Measurements from ENCODE around the gene BPHL.
A peak's percentile ranks its signal among the peaks of the same experiment; 100 is the strongest.
"Not testable (repeated sequence)": the region's sequence is repeated elsewhere in the genome, so short reads cannot be mapped to it uniquely, and the experiment has no call there.

The BPHL gene

DNA sequence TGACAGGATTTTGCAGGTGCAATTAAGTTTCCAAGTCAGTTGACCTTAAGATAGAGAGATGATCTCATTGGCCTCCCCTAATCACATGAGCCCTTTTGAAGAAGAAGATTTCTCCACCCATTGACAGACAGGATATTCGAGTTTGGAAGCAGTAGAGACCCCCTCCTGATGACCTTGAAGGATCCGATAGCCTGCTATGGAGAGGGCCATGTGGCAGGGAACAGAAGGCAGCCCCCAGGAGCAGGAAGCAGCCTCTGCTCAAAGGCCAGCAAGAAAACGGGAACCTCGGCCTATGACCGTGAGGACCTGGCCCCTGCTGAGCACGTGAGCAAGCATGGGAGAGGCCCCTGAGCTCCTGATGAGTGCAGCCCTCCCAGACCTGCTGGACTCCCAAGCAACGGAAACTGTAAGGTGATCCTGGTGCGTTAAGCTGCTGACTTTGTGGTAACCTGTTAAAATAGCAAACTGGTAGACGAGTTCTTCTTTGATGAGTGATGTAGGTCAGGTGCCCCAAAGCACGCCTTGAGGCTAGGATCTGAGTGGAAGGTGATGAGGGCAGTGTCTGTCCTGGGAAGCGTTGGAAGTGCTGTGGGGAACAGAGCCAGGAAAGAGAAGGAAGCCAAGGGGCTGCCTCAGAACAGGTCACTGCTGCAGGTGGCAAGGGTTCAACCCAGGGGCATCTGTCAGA lies 57.3 kb downstream of the BPHL start:
- DNase-seq, result no peak
- H3K36me3 ChIP-seq, result no peaks in the 10 kb centered on the region
- intact Hi-C loops (cut with DNase I; ENCODE audit: low total_unique reads), result no loop called here
- peaks cover 0 to 4% of the 10 kb centered on the region in 2 donors for H3K27me3 ChIP-seq
- H3K9me3 ChIP-seq, result no peaks in the 10 kb centered on the region
- H3K27ac ChIP-seq, result no peak overlapping the region
- TF ChIP-seq, protein P1, sequence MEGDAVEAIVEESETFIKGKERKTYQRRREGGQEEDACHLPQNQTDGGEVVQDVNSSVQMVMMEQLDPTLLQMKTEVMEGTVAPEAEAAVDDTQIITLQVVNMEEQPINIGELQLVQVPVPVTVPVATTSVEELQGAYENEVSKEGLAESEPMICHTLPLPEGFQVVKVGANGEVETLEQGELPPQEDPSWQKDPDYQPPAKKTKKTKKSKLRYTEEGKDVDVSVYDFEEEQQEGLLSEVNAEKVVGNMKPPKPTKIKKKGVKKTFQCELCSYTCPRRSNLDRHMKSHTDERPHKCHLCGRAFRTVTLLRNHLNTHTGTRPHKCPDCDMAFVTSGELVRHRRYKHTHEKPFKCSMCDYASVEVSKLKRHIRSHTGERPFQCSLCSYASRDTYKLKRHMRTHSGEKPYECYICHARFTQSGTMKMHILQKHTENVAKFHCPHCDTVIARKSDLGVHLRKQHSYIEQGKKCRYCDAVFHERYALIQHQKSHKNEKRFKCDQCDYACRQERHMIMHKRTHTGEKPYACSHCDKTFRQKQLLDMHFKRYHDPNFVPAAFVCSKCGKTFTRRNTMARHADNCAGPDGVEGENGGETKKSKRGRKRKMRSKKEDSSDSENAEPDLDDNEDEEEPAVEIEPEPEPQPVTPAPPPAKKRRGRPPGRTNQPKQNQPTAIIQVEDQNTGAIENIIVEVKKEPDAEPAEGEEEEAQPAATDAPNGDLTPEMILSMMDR (IDR thresholded peaks at IDR 0.05), result no peak
- no peak overlapping the region for H3K4me3 ChIP-seq
- peaks cover 0 to 5% (median 0%) of the 10 kb centered on the region in 4 donors for H3K4me1 ChIP-seq

DNA sequence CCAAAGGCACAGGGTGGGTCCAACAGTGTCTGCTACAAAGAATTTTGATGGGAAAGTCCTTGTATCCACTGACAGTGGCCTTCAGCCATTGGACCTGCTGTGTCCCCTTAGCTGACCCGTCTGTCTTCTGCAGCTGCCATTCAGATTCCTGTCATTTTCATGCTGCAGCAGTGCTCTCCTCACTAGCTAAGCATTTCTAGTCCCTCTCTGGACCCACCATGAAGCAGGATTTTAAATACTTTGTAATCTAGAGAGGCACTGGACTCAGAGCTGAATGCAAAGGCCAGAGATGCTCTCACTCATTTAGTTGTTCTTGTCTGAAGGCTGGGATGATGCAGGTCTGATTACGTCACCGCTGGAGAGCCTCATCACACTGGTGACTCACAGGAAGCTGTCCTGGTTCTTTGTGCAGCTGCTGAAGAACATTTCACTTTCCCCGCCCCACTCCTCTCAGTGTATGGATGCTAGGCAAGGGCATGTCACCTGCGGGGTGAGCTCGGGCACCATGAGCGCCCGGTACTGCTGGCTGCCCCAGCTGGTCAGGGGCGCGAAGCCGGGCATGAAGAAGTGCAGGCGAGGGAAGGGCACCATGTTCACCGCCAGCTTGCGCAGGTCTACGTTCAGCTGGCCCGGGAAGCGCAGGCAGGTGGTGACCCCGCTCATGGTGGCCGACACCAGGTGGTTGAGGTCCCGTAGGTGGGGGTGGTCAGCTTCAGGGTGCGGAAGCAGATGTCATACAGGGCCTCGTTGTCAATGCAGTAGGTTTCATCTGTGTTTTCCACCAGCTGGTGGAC lies 58.2 kb downstream of the BPHL start:
- Histone ChIP-seq H3K27ac (no peak overlapping the region), H3K27me3 (peaks cover 0 to 4% of the 10 kb centered on the region in 2 donors), H3K36me3 (no peaks in the 10 kb centered on the region), H3K4me1 (peaks cover 0 to 2% (median 0%) of the 10 kb centered on the region in 4 donors), H3K9me3 (no peaks in the 10 kb centered on the region), H3K4me3 (no peak overlapping the region)
- intact Hi-C loops (cut with DNase I; ENCODE audit: low total_unique reads), result no loop called here
- DNase-seq, result peak in 1 of 2 donors; percentile 34
- TF ChIP-seq, protein P1 (IDR thresholded peaks at IDR 0.05), result no peak

DNA sequence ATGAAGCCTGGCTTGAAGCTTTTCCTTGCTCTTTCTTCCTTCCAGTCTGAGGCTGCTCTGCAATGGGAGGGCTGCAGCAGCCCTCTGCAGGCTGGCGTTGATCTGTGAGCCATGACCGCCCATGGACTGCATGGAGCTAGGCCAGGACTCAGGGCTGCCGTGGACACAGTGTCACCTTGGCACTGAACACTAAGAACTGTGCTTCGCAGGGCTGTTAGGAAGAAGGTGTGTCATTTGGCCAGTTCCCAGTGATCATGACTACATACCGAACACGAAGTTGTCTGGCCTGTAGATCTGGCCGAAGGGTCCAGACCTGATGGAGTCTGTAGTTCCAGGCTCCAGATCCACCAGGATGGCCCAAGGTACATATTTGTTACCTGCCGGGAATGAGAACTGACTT lies 60.2 kb downstream of the BPHL start:
- H3K4me3 ChIP-seq; H3K36me3 ChIP-seq; H3K9me3 ChIP-seq; H3K4me1 ChIP-seq; H3K27ac ChIP-seq; DNase-seq; intact Hi-C loops (cut with DNase I; ENCODE audit: low total_unique reads); H3K27me3 ChIP-seq: not testable (repeated sequence)

DNA sequence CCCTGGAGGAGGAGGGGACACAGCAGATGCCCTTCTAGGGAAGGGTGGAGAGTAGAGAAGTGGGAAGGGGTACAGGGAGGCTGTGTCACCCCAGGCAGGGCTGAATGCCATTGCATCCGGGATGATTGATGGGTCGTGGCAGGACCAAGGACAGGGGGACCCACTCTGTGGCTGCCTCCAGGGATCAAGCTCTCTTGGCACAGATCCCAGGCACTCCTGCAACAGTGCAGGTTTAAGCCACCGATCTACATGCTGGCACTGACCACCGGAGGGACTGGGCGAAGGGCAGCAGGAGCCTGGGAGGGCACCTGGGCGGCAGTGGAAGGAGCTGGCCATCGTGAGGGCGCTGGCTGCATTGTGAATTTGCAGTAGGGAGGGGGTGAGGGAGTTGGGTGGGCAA lies 61.4 kb downstream of the BPHL start:
- DNase-seq, H3K27ac ChIP-seq: not testable (repeated sequence)

DNA sequence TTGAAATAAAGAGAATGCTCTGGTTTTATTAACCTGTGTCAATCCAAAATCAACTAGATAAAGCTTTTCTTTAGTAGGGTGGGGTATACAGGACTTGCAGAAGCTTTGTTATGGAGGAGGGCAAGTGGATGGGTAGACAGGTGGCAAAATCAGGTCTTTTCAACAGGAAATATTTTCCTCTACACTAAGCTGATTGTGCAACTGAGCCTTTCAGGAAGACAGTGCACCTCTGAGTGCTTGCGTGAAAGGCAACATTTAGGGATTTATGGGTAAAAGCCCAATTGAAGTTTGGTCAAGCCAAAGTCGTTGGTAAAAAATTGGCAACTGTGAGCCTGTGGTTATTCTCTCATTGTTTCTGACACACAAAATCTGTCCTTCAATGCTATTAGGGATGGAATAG lies 62.6 kb downstream of the BPHL start:
- peaks cover 0 to 4% of the 10 kb centered on the region in 2 donors for H3K27me3 ChIP-seq
- intact Hi-C loops (cut with DNase I; ENCODE audit: low total_unique reads), result no loop called here
- TF ChIP-seq, protein P1 (IDR thresholded peaks at IDR 0.05), result no peak
- no peaks in the 10 kb centered on the region for H3K4me1 ChIP-seq
- H3K4me3 ChIP-seq, result no peak overlapping the region
- H3K36me3 ChIP-seq, result no peaks in the 10 kb centered on the region
- DNase-seq, result no peak
- no peak overlapping the region for H3K27ac ChIP-seq
- no peaks in the 10 kb centered on the region for H3K9me3 ChIP-seq

More for the DNA sequence above, 61.4 kb downstream of the BPHL start:
- intact Hi-C loops (cut with DNase I; ENCODE audit: low total_unique reads); H3K27me3 ChIP-seq; H3K36me3 ChIP-seq; H3K9me3 ChIP-seq; H3K4me1 ChIP-seq: not testable (repeated sequence)
- peak overlapping the region in 1 of 2 donors; percentile 28 for H3K4me3 ChIP-seq

DNA sequence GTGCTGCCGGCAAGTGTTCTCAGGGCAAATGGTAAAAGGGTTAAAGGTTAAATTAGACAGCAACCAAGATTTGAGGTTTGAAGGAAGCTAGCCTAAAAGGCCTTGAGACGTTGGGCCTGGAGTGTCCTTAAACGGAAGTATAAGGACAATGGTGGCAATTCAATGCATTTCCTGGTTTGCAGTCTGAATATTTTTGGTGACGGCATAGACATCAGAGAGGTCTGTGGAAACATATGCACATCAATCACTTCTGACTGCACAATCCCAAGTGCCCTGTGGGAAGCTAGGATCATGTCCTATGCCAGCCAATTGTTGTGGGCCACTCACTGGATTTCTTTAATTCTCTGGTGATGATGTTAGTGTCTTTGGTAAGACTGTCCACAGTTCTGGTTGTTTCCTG lies 64.6 kb downstream of the BPHL start:
- no peak overlapping the region for H3K27ac ChIP-seq
- no peaks in the 10 kb centered on the region for H3K9me3 ChIP-seq
- no peaks in the 10 kb centered on the region for H3K36me3 ChIP-seq
- peaks cover 0 to 4% of the 10 kb centered on the region in 2 donors for H3K27me3 ChIP-seq
- TF ChIP-seq, protein P1 (IDR thresholded peaks at IDR 0.05), result no peak
- intact Hi-C loops (cut with DNase I; ENCODE audit: low total_unique reads), result no loop called here
- no peaks in the 10 kb centered on the region for H3K4me1 ChIP-seq
- H3K4me3 ChIP-seq, result no peak overlapping the region
- no peak for DNase-seq

Measured in tibial artery (tissue), 4 donors.